Sciatic nerve (tissue), 2 donors: Measurements from ENCODE around the gene PROKR2. TPM values are rescaled to one million over a fixed set of nuclear protein-coding genes. Genes with fewer than 3 reads are reported as not detected.

ENCODE experiments used
- ATAC-seq: fragments of 200-7000 bp; cut with Tn5 transposase; one replicate; pipeline ENCODE4 v1.9.1; 2020; ENCODE audit warnings: mild to moderate bottlenecking, moderate library complexity
- DNase-seq: peaks from one replicate; pipeline ENCODE4 v3.0.0-alpha.2; 2020; ENCODE audit warnings: low spot score
- intact Hi-C: fragments of 100-400 bp; cut with DNase I; formaldehyde crosslinking; loops from one replicate; pipeline ENCODE4 v1.14.2; 2022
- total RNA-seq: library from RNA; stranded (reverse); fragmentation: NEBNext Ultra II Directional; extraction: Animal tissue kit (Norgen Biotek cat#: 25700); gene quantifications from one replicate; pipeline ENCODE4 v1.2.1, GENCODE V29; 2021
- donor health status: DM: no; HTN: no; CAD: no.
- donor health status: DM: no; HTN: no; CAD: no.

Gene PROKR2
- not detected for total RNA-seq

GRCh38 chr20:5316188-5317158 is at the start of gene PROKR2:
Gene PROKR2, minus strand, starts transcription at chr20:5316954. Its CDS starts 2,585 bp downstream, at chr20:5314369.
- intact Hi-C loops: no loop called here
- ATAC-seq (no peak), DNase-seq (no peak)

- intact Hi-C loops: no loop called here
- DNase-seq: no peak
- no peak for ATAC-seq
Measured at GRCh38 chr20:5364997-5365597, 48.3 kb upstream of the PROKR2 start.

DNA sequence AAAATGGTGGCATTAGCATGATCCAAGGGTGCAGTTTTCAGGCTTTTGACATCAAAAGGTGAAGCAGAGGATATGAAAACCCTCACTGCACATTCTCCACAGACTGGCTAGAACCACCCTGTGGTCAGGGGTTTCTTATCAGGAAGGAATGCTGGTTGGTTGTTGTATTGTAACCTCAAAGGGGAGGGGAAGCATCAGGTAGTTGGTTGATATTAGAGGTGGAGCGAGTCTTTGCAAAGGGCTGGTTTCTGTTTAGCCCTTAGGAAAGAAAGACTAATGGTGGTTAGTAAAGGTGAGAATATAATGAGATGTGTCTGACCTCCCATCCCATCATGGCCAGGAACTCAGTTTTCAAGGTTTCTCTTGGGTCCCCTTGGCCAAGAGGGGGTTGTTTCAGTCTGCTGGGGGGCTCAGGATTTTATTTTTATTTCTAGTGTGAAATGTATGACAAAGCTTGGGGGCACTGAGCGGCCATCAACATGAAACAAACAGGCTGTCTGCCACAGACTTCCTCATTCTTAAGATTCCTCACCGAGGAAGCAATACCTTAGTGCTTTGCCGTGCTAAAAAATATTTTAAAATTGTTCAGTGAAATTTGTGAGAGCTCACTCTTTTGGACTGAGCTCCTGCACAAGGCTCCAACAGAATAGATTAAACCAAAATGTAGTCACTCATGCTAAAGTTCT is 47.5 kb upstream of the PROKR2 start:
- DNase-seq (no peak), ATAC-seq (no peak)
- intact Hi-C loops: no loop called here

DNA sequence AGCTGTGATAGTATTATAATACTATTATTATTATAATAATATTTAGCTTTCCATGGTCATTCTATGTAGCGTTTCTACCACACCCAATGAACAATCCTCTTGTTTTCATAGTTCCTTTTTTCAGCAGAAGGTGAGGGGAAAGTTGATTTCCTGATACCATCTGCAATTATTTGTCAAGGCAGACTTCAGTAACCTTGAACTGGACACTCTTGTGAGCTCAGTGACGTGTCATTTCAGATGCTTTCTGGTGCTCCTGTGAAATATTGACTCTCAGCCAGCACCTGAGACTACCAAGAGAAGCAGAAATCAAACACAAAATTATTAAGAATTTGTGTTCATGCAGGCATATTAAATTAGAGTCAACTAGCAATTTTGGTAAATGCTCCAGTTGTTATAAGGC is 46.0 kb upstream of the PROKR2 start:
- intact Hi-C loops: no loop called here
- DNase-seq (no peak), ATAC-seq (no peak)

DNA sequence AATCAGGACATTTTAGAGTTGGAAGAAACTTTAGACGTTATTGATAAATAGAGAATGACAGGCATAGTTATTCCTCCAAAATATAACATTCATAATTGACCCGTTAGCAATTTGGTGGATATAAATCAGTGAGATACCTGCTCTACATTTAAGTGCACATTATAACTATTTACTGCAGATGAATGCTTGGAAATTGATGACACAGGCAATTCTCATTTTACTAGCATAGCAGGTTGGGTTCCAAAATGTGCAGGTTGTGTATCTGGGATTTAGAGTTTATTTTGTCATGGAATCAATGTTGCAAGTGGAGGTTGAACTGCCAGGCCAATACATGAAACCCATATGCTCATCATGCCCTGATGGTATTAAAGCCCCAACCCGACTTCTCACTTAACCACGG is 44.4 kb upstream of the PROKR2 start:
- intact Hi-C loops: no loop called here
- DNase-seq (no peak), ATAC-seq (no peak)

- DNase-seq (no peak), ATAC-seq (peak; percentile 17)
- intact Hi-C loops: no loop called here
Measured at GRCh38 chr20:5357946-5358345, 41.2 kb upstream of the PROKR2 start.

DNA sequence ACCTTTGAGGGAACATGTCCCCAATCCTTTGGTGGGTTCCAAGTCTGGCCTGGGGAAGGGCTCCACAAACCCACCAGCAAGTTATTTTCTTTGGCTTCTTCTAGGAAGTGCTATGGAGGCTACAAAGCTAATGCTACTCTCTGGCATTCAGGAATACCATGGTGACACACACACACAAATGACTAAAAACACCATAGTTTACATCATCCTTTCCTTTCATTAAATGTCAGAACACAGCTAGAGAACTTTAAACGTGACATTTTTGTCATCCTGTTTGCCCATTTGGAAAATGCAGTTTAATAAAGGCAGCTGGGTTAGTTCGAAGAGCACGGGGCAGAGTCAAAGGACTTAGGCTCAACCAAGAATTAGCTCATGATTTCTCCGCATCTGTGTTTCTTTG is 40.2 kb upstream of the PROKR2 start:
- intact Hi-C loops: no loop called here
- DNase-seq (no peak), ATAC-seq (no peak)

- intact Hi-C loops: no loop called here
- DNase-seq: no peak
- no peak for ATAC-seq
Measured at GRCh38 chr20:5354901-5355300, 38.1 kb upstream of the PROKR2 start.

GRCh38 chr20:5353624-5354496 is 37.1 kb upstream of the PROKR2 start:
- ATAC-seq: no peak
- intact Hi-C loops: no loop called here

GRCh38 chr20:5349448-5349847 is 32.7 kb upstream of the PROKR2 start:
- ATAC-seq (no peak), DNase-seq (no peak)
- intact Hi-C loops: loop anchor here (10.0 kb wide), 1 partner anchor 1625 kb away; no protein-coding TSS in a partner anchor

More at GRCh38 chr20:5353624-5354496, 37.1 kb upstream of the PROKR2 start:
- DNase-seq: no peak

DNA sequence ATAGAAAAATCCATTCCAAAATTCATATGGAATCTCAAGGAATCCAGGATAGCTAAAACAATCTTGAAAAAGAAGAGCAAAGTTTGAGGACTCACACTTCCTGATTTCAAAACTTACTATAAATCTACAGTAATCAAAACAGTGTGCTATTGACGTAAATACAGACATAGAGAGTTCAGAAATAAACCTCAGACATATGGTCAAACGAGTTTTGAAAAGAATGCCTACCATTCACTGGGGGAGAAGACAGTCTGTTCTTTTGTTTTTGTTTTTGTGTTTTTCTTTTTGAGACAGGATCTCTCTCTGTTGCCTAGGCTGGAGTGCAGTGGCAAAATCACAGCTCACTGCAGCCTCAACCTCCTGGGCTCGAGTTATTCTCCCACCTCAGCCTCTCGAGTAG is 25.3 kb upstream of the PROKR2 start:
- ATAC-seq (no peak), DNase-seq (no peak)
- intact Hi-C loops: loop anchor here (10.0 kb wide), 1 partner anchor 1633 kb away; no protein-coding TSS in a partner anchor

GRCh38 chr20:5331340-5331739 is 14.6 kb upstream of the PROKR2 start:
- DNase-seq (no peak), ATAC-seq (no peak)
- intact Hi-C loops: no loop called here

DNA sequence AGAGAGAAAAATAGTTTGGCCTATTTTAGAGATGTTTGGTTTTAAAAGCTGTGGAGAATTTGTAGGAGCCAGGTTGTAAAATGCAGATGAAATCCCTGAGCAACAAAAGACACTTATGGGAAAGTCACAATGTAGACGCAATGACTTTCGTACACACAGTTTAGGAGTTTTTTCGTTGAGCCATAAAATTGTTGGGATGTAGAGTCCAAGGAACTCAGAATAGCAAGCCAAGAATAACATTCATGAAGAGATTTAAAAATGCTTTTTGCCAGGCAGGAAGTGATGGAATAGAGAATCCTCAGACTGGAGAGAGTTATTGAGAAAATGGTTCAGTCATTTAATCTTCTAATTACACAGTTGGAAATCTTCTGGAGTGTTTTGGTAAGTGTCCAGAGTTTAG is 11.5 kb upstream of the PROKR2 start:
- intact Hi-C loops: no loop called here
- ATAC-seq (no peak), DNase-seq (no peak)

- DNase-seq (no peak), ATAC-seq (no peak)
- intact Hi-C loops: no loop called here
Measured at GRCh38 chr20:5327356-5327755, 10.6 kb upstream of the PROKR2 start.

- intact Hi-C loops: no loop called here
- ATAC-seq: peak; percentile 13
Measured at GRCh38 chr20:5315807-5316187, 957 bp downstream of the PROKR2 start.

DNA sequence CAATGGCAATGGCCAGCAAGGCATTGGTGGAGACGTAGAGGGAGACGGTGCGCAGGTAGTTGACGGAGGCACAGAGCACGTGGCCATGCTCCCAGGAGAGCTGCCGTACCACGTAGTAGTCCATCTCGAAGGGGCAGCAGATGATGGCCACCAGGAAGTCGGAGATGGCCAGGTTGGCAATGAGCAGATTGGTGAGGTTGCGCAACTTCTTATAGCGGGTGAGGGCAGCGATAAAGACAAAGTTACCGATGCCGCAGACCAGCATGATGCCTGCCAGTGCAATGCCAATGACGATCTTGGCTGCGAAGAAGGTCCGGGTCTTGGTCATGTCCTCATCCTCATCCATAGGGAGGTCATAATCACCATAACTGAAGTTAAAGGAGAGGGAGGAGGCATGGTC is 2.8 kb downstream of the PROKR2 start:
- ATAC-seq: no peak
- DNase-seq: no peak
- intact Hi-C loops: no loop called here

More at GRCh38 chr20:5315807-5316187, 957 bp downstream of the PROKR2 start:
- DNase-seq: no peak

DNA sequence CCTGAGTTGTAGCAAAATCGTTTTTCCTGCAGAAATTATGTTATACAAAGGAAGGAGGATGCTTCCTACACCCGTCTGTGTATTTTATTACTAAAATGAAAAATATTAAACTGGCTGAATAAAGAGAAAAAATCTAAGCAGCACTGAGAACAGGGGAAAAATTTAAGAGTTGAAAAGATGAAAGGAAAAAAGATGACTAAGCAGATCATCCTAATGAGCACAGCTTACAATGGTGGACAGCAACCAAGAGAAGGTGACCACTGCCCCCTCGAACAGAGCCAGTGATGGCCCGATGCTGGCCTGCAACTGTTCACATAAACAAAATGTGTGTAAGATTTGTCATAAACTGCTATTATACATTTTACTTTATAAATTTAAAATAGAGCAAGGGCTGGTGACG is 4.2 kb downstream of the PROKR2 start:
- intact Hi-C loops: no loop called here
- ATAC-seq: no peak
- DNase-seq: no peak

GRCh38 chr20:5309971-5310370 is 6.8 kb downstream of the PROKR2 start:
- intact Hi-C loops: no loop called here
- ATAC-seq (no peak), DNase-seq (no peak)

GRCh38 chr20:5298811-5299210 is 17.9 kb downstream of the PROKR2 start:
- ATAC-seq (no peak), DNase-seq (no peak)
- intact Hi-C loops: no loop called here
